H9 (cell line): ENCODE data around the gene GRIP1. TPM values are rescaled to one million over a fixed set of nuclear protein-coding genes. Genes with fewer than 3 reads are reported as not detected.

Experiments used
- DNase-seq: peaks from one replicate; pipeline ENCODE4 v3.0.0-alpha.2; 2017
- H2AFZ ChIP-seq: one replicate; pipeline ENCODE4 v1.6.1; 2013; ENCODE audit warnings: mild to moderate bottlenecking, low read length, control low read depth, moderate library complexity
- H2AK5ac ChIP-seq: 2 replicates; pipeline ENCODE4 v1.6.1; 2013; ENCODE audit warnings: low read length, control low read depth, mixed read lengths; ENCODE audit not compliant: insufficient read length
- H2BK120ac ChIP-seq: one replicate; pipeline ENCODE4 v1.6.1; 2013; ENCODE audit warnings: low read depth, mild to moderate bottlenecking, low read length, control low read depth, inconsistent platforms; ENCODE audit not compliant: poor library complexity, severe bottlenecking
- H2BK12ac ChIP-seq: 2 replicates; pipeline ENCODE4 v1.6.1; 2013; ENCODE audit warnings: low read length, control low read depth, mixed read lengths, low read depth; ENCODE audit not compliant: insufficient read length
- H2BK15ac ChIP-seq: 2 replicates; pipeline ENCODE4 v1.6.1; 2013; ENCODE audit warnings: low read depth, low read length, control low read depth
- H2BK20ac ChIP-seq: one replicate; pipeline ENCODE4 v1.6.1; 2013; ENCODE audit warnings: low read depth, mild to moderate bottlenecking, low read length, control low read depth, inconsistent platforms; ENCODE audit not compliant: poor library complexity, severe bottlenecking
- H2BK5ac ChIP-seq: 2 replicates; pipeline ENCODE4 v1.6.1; 2013; ENCODE audit warnings: low read length, control low read depth, mixed read lengths; ENCODE audit not compliant: insufficient read length
- H3K14ac ChIP-seq: 2 replicates; pipeline ENCODE4 v1.6.1; 2013; ENCODE audit warnings: low read length, control low read depth; ENCODE audit not compliant: insufficient read depth
- H3K18ac ChIP-seq: 2 replicates; pipeline ENCODE4 v1.6.1; 2013; ENCODE audit warnings: low read depth, mild to moderate bottlenecking, mixed read lengths, low read length, control low read depth; ENCODE audit not compliant: insufficient read length
- H3K23ac ChIP-seq: 2 replicates; pipeline ENCODE4 v1.6.1; 2013; ENCODE audit warnings: low read length, control low read depth, mixed read lengths, low read depth; ENCODE audit not compliant: insufficient read length
- H3K23me2 ChIP-seq: 2 replicates; pipeline ENCODE4 v1.6.1; 2013; ENCODE audit warnings: low read depth, mild to moderate bottlenecking, mixed read lengths, low read length, control low read depth; ENCODE audit not compliant: insufficient read length, poor library complexity, severe bottlenecking
- H3K27ac ChIP-seq: 2 replicates; pipeline ENCODE4 v1.5.1; 2013; ENCODE audit warnings: low read length, control low read depth, mixed read lengths, low read depth; ENCODE audit not compliant: insufficient read length
- H3K27me3 ChIP-seq: 2 replicates; pipeline ENCODE4 v1.6.1; 2013; ENCODE audit warnings: low read length, control low read depth, inconsistent platforms; ENCODE audit not compliant: insufficient read depth
- H3K4ac ChIP-seq: 2 replicates; pipeline ENCODE4 v1.6.1; 2013; ENCODE audit warnings: low read depth, mild to moderate bottlenecking, control low read depth, inconsistent platforms, low read length, moderate library complexity
- H3K4me1 ChIP-seq: 2 replicates; pipeline ENCODE4 v1.6.1; 2013; ENCODE audit warnings: low read length, control low read depth, inconsistent platforms; ENCODE audit not compliant: insufficient read depth
- H3K4me2 ChIP-seq: 2 replicates; pipeline ENCODE4 v1.6.1; 2013; ENCODE audit warnings: low read length, control low read depth, mixed read lengths; ENCODE audit not compliant: insufficient read length, insufficient read depth
- H3K56ac ChIP-seq: 2 replicates; pipeline ENCODE4 v1.6.1; 2013; ENCODE audit warnings: low read depth, mild to moderate bottlenecking, mixed read lengths, low read length, control low read depth; ENCODE audit not compliant: insufficient read length
- H3K79me1 ChIP-seq: 2 replicates; pipeline ENCODE4 v1.6.1; 2013; ENCODE audit warnings: low read depth, mild to moderate bottlenecking, moderate library complexity, low read length, control low read depth, inconsistent platforms; ENCODE audit not compliant: insufficient read depth, poor library complexity, severe bottlenecking
- H3K79me2 ChIP-seq: 2 replicates; pipeline ENCODE4 v1.6.1; 2013; ENCODE audit warnings: low read length, control low read depth, inconsistent platforms; ENCODE audit not compliant: insufficient read depth
- H3K9ac ChIP-seq: 2 replicates; pipeline ENCODE4 v1.6.1; 2013; ENCODE audit warnings: low read length, control low read depth, mixed read lengths; ENCODE audit not compliant: insufficient read length; ENCODE audit errors: extremely low read depth
- H3K9me3 ChIP-seq: one replicate; pipeline ENCODE4 v1.6.1; 2013; ENCODE audit warnings: low read depth, low read length, inconsistent platforms; ENCODE audit not compliant: control insufficient read depth
- H3T11ph ChIP-seq: one replicate; pipeline ENCODE4 v1.6.1; 2013; ENCODE audit warnings: mild to moderate bottlenecking, low read length, control low read depth, inconsistent platforms
- H4K20me1 ChIP-seq: one replicate; pipeline ENCODE4 v1.6.1; 2013; ENCODE audit not compliant: control insufficient read depth, insufficient read length, insufficient read depth
- H4K5ac ChIP-seq: 2 replicates; pipeline ENCODE4 v1.6.1; 2013; ENCODE audit warnings: low read depth, mild to moderate bottlenecking, mixed read lengths, low read length, control low read depth; ENCODE audit not compliant: insufficient read length
- H4K8ac ChIP-seq: replicated peaks from 2 replicates; pipeline ENCODE4 v1.6.1; 2013; ENCODE audit warnings: low read length, control low read depth, mixed read lengths, low read depth; ENCODE audit not compliant: insufficient read length
- H4K91ac ChIP-seq: 2 replicates; pipeline ENCODE4 v1.6.1; 2013; ENCODE audit warnings: low read depth, mild to moderate bottlenecking, moderate library complexity, mixed read lengths, low read length, control low read depth; ENCODE audit not compliant: insufficient read length
- H3K27ac Mint-ChIP-seq, 3 experiments: 2 replicates in 2 of 3; 3 replicates in 1 of 3; pipeline ENCODE4 v1.8.0; 2020 to 2021; ENCODE audit warnings: mixed read lengths in 3 of 3, mild to moderate bottlenecking in 1 of 3, moderate library complexity in 1 of 3
- H3K27me3 Mint-ChIP-seq: 2 replicates; pipeline ENCODE4 v1.8.0; 2021; ENCODE audit warnings: low read depth, mild to moderate bottlenecking, moderate library complexity, mixed read lengths
- H3K36me3 Mint-ChIP-seq, 3 experiments: 2 replicates in 2 of 3; 3 replicates in 1 of 3; pipeline ENCODE4 v1.8.0; 2020 to 2021; ENCODE audit warnings: low read depth in 3 of 3, mixed read lengths in 3 of 3; ENCODE audit not compliant: insufficient read depth in 1 of 3
- H3K4me1 Mint-ChIP-seq, 2 experiments: 2 replicates each; pipeline ENCODE4 v1.8.0; 2020; ENCODE audit warnings: mixed read lengths in 2 of 2
- H3K4me3 Mint-ChIP-seq, 2 experiments: 2 replicates in 1 of 2; 3 replicates in 1 of 2; pipeline ENCODE4 v1.8.0; 2020 to 2021; ENCODE audit warnings: mild to moderate bottlenecking in 2 of 2, mixed read lengths in 2 of 2, moderate library complexity in 1 of 2
- H3K9me3 Mint-ChIP-seq, 2 experiments: 2 replicates in 1 of 2; 3 replicates in 1 of 2; pipeline ENCODE4 v1.8.0; 2020; ENCODE audit warnings: mild to moderate bottlenecking in 2 of 2, mixed read lengths in 2 of 2, moderate library complexity in 1 of 2
- WGBS: extraction: QIAGEN DNeasy Blood & Tissue Kit; methylation state at CpG from one replicate; pipeline ENCODE4 v1.1.7; 2013; ENCODE audit warnings: missing lambda C conversion rate, low lambda C conversion rate, mixed read lengths; ENCODE audit not compliant: insufficient read length; ENCODE audit errors: extremely low coverage; 5-methylcytosine and 5-hydroxymethylcytosine counted together
- total RNA-seq: library from RNA; stranded (reverse); gene quantifications from 2 replicates; pipeline ENCODE4 v1.2.1, GENCODE V29; 2021
- TF ChIP-seq, protein P1 (sequence below): fragments of 200-600 bp; sonication (generic); conservative IDR thresholded peaks from 3 replicates; pipeline ENCODE4 v1.8.0; 2021; ENCODE audit warnings: antibody characterized with exemption, mild to moderate bottlenecking

GRIP1 gene
- total RNA-seq, 1 experiment from 2014 or later: 19.5 TPM

DNA sequence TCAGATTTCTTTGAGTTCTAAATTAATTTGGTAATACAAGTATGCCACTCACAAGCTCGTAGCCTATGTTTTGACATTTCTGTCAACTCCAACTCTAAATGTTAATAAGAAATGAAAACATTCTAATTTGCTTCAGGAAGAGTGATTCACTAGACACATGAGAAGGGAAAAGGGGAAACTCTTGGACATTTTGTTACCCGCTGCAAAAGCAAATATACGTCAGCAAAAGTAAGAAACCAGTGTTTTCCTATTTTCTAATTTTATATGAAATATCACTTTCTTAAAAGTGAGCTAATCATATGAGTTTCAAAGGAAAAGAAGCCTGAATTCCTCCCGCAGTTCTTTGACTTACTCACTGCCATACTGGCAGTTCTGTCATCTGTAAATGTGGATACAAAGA lies 162.3 kb downstream of the GRIP1 start:
- H3K18ac ChIP-seq: no peak overlapping the region
- Mint-ChIP-seq H3K27me3 (no peaks in the 10 kb centered on the region), H3K36me3 (peaks cover 7 to 11% (median 9%) of the 10 kb centered on the region in 3 experiments), H3K9me3 (peaks cover 6 to 8% of the 10 kb centered on the region in 2 experiments), H3K4me3 (no peak overlapping the region), H3K4me1 (peaks cover 15 to 26% of the 10 kb centered on the region in 2 experiments), H3K27ac (no peak overlapping the region; a peak in 1 of 7 replicates)
- no peak overlapping the region for H2AK5ac ChIP-seq
- no peak overlapping the region for H3K27ac ChIP-seq
- H3K9me3 ChIP-seq: no peaks in the 10 kb centered on the region
- no peak overlapping the region for H3K56ac ChIP-seq
- H2BK5ac ChIP-seq: no peak overlapping the region
- no peak overlapping the region for H3K4me2 ChIP-seq
- no peak overlapping the region for H3K23ac ChIP-seq
- no peak overlapping the region for H2BK12ac ChIP-seq
- H4K5ac ChIP-seq: no peak overlapping the region
- H3K27me3 ChIP-seq: no peaks in the 10 kb centered on the region
- H3K79me2 ChIP-seq: no peaks in the 10 kb centered on the region
- no peak overlapping the region for H3K14ac ChIP-seq
- no peak overlapping the region for H2BK120ac ChIP-seq
- DNase-seq: no peak
- peaks cover 3% of the 10 kb centered on the region; the same call in 1 of the 2 replicates for H3K4me1 ChIP-seq
- H3K4ac ChIP-seq: no peak overlapping the region
- no peak overlapping the region for H2BK20ac ChIP-seq
- TF ChIP-seq, protein P1, sequence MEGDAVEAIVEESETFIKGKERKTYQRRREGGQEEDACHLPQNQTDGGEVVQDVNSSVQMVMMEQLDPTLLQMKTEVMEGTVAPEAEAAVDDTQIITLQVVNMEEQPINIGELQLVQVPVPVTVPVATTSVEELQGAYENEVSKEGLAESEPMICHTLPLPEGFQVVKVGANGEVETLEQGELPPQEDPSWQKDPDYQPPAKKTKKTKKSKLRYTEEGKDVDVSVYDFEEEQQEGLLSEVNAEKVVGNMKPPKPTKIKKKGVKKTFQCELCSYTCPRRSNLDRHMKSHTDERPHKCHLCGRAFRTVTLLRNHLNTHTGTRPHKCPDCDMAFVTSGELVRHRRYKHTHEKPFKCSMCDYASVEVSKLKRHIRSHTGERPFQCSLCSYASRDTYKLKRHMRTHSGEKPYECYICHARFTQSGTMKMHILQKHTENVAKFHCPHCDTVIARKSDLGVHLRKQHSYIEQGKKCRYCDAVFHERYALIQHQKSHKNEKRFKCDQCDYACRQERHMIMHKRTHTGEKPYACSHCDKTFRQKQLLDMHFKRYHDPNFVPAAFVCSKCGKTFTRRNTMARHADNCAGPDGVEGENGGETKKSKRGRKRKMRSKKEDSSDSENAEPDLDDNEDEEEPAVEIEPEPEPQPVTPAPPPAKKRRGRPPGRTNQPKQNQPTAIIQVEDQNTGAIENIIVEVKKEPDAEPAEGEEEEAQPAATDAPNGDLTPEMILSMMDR: no peak
- H4K91ac ChIP-seq: no peak overlapping the region
- H3K79me1 ChIP-seq: no peaks in the 10 kb centered on the region
- H3K23me2 ChIP-seq: no peaks in the 10 kb centered on the region
- no peak overlapping the region for H2BK15ac ChIP-seq
- whole genome bisulfite sequencing: no CpG with 5 or more reads among the region's 4 CpGs
- H4K20me1 ChIP-seq: no peaks in the 10 kb centered on the region
- H3T11ph ChIP-seq: no peak overlapping the region
- H4K8ac ChIP-seq: no peak overlapping the region
- H2AFZ ChIP-seq: no peak overlapping the region
- H3K9ac ChIP-seq: no peak overlapping the region
